Superior temporal gyrus (tissue), 1 donor: ENCODE results near the gene MYO5A.

Source experiments
- DNase-seq: peaks from one replicate; pipeline ENCODE4 v3.0.0-alpha.2; 2016; ENCODE audit errors: extremely low spot score

MYO5A gene

GRCh38 chr15:52329987-52330386, 198.7 kb downstream of the MYO5A start:
- no peak for DNase-seq

GRCh38 chr15:52329150-52329549, 199.5 kb downstream of the MYO5A start:
- no peak for DNase-seq

GRCh38 chr15:52328680-52329079, 200.0 kb downstream of the MYO5A start:
- DNase-seq, result no peak

GRCh38 chr15:52326756-52327155, 201.9 kb downstream of the MYO5A start:
- DNase-seq, result peak; percentile 71

GRCh38 chr15:52324109-52324508, 204.6 kb downstream of the MYO5A start:
- no peak for DNase-seq

GRCh38 chr15:52318729-52319500, 209.8 kb downstream of the MYO5A start:
- no peak for DNase-seq

- DNase-seq, result no peak
Measured at GRCh38 chr15:52317688-52318087, 211.0 kb downstream of the MYO5A start.

- no peak for DNase-seq
Measured at GRCh38 chr15:52317022-52317421, 211.7 kb downstream of the MYO5A start.

GRCh38 chr15:52309154-52309548, 219.5 kb downstream of the MYO5A start:
- DNase-seq, result no peak

- DNase-seq, result no peak
Measured at GRCh38 chr15:52308446-52309153, 220.1 kb downstream of the MYO5A start.

GRCh38 chr15:52307847-52308246, 220.8 kb downstream of the MYO5A start:
- no peak for DNase-seq

- DNase-seq, result no peak
Measured at GRCh38 chr15:52306270-52306669, 222.4 kb downstream of the MYO5A start.

GRCh38 chr15:52303093-52303772, 225.4 kb downstream of the MYO5A start:
- no peak for DNase-seq

- DNase-seq, result no peak
Measured at GRCh38 chr15:52301265-52301847, 227.3 kb downstream of the MYO5A start.

GRCh38 chr15:52295421-52296001, 233.2 kb downstream of the MYO5A start, which contains the start of gene MYO5C:
Gene MYO5C (minus strand): TSS chr15:52295804. CDS start chr15:52295636, 168 bp downstream.
- no peak for DNase-seq

GRCh38 chr15:52294881-52295420, 233.7 kb downstream of the MYO5A start:
- DNase-seq, result no peak

GRCh38 chr15:52292780-52293392, 235.8 kb downstream of the MYO5A start:
- no peak for DNase-seq

GRCh38 chr15:52291204-52291603, 237.5 kb downstream of the MYO5A start:
- DNase-seq, result no peak

- DNase-seq, result no peak
Measured at GRCh38 chr15:52290800-52291199, 237.9 kb downstream of the MYO5A start.

- DNase-seq, result no peak
Measured at GRCh38 chr15:52290329-52290728, 238.4 kb downstream of the MYO5A start.

- no peak for DNase-seq
Measured at GRCh38 chr15:52289629-52290081, 239.0 kb downstream of the MYO5A start.
